ENCODE results near the gene HSPB3. TPM values are rescaled to one million over a fixed set of nuclear protein-coding genes. Genes with fewer than 3 reads are reported as not detected.

HSPB3 gene
- total and polyA plus RNA-seq, 9 donors, result 0.58 to 3.8 (median 2.1) TPM; not detected in 2

DNA sequence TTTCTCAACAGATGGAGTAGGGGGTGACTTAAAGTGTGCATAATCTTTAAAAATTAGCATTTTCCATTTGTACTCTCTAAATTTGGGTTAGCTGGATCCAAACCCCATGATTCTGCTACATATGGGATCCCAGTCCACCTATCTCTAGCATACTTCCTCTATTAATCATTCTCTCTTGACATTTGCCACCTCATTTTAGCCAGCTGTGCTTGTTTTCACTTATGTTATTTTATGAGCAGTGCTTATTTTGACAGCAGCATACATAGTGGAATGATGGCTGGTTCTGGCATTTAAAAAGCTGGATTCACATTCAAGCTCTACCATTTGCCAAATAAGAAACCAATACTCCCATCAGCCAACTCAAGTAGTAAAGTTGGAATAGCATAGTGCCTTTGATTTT lies 39.5 kb downstream of the HSPB3 start:
- no peak for DNase-seq
- no peak for TF ChIP-seq CTCF (IDR thresholded peaks at IDR 0.05)
- TF ChIP-seq EP300 (IDR thresholded peaks at IDR 0.05), result no peak
- no peak for TF ChIP-seq POLR2A (IDR thresholded peaks at IDR 0.05)
- no peaks in the 10 kb centered on the region for H3K9me3 ChIP-seq
- no peak overlapping the region for H3K27ac ChIP-seq
- H3K4me1 ChIP-seq (ENCODE audit: insufficient read depth), result no peaks in the 10 kb centered on the region
- no peaks in the 10 kb centered on the region for H3K36me3 ChIP-seq
- H3K27me3 ChIP-seq, result no peaks in the 10 kb centered on the region
- H3K4me3 ChIP-seq, result no peak overlapping the region
- intact Hi-C loops (cut with DNase I), result loop anchor here in 3 of 4 donors (10.0 kb wide), 2 partner anchors 50 to 250 kb away; no protein-coding TSS in a partner anchor

Other genes starting within 250 kb of the HSPB3 start
- 10 to 100 TPM; 14.9 to 30.8 (median 19.0) TPM for gene ARL15, start 145.1 kb upstream of the HSPB3 start, total RNA-seq
- 10 to 100 TPM; 20.2 to 34.0 TPM for gene ARL15, start 145.1 kb upstream of the HSPB3 start, polyA plus RNA-seq
- 10 to 100 TPM; 34.7 to 62.4 (median 47.3) TPM for gene SNX18, start 62.1 kb downstream of the HSPB3 start, total RNA-seq
- gene SNX18, start 62.1 kb downstream of the HSPB3 start, polyA plus RNA-seq, result 10 to 100 TPM; 29.6 to 32.4 TPM

Measured in ovary (tissue), 9 donors.